22Rv1 (cell line): Measurements from ENCODE around the gene CACNA2D2.

Experiments used
- H3K27ac ChIP-seq: fragments of 450-650 bp; 2 replicates; pipeline ENCODE4 v1.5.1; 2017
- CTCF ChIP-seq: fragments of 450-650 bp; IDR thresholded peaks from 2 replicates; pipeline ENCODE4 v1.5.1; 2017; ENCODE audit warnings: mild to moderate bottlenecking
- ZFX ChIP-seq: fragments of 450-650 bp; IDR thresholded peaks from 2 replicates; pipeline ENCODE4 v1.6.1; 2017; ENCODE audit warnings: antibody characterized with exemption, borderline replicate concordance

Gene CACNA2D2

DNA sequence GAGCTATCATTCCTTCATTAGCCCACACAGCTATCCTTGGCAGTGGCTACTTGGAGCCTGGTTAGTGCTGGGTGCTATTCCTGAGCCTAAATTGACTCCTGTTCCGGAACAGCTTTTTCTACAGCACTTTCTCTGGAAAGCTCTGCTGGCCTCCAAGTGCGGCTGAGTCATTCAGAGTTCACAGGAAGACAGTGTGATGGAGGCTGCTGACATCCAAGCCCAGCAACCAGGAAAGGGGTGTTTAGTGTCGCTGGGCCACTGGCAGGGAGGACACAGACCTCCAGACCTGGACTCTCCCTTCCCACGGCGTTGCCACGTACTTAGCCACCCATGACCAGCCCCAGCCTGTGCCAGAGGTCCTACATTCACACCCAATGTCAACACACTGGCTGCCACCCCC lies 28.7 kb downstream of the CACNA2D2 start:
- no peak overlapping the region for H3K27ac ChIP-seq
- TF ChIP-seq CTCF (no peak), ZFX (no peak)

DNA sequence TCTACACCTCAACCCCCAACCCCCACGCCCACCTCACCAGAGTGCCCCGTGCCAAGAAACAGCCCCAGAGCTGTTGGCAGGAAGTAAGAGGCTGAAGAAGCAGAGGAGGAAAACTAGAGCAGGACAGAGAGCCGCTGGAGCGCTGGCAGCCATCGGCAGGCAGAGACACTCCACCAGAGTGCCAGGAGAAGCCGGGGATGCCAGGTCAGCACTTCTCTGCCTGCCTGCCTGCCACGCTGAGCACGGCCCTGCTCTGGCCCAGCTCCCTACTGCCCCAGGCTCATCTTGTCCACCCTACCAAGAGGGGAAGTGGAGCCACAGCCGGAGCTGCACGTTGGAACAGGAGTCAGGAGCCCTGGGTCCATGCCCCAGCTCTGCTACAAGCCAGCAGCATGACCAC lies 29.7 kb downstream of the CACNA2D2 start:
- H3K27ac ChIP-seq, result no peak overlapping the region
- TF ChIP-seq CTCF (no peak), ZFX (no peak)

- TF ChIP-seq ZFX (no peak), CTCF (no peak)
- no peak overlapping the region for H3K27ac ChIP-seq
These were observed 30.5 kb downstream of the CACNA2D2 start for GRCh38 chr3:50472958-50473357.

DNA sequence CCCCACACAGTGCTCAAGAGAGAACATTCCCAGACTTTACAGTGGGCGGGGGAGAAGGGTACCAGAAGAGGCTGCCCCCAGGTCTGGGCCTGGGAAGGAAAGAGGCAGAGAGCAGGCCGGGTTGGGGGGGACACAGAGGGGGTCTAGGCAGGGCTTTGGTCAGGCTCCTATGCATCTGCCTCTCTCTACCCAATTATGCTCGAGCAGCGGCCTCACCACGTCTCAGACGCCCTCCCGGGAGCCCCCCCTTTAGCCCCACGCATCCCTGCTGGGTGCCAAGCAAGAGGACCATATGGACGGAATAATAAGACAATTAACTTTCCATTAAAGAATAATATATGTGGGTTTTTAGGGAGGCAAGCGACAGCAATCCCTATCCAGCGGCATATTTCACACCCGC lies 32.8 kb downstream of the CACNA2D2 start:
- TF ChIP-seq CTCF (no peak), ZFX (no peak)
- H3K27ac ChIP-seq, result no peak overlapping the region

- TF ChIP-seq ZFX, result no peak
- no peak for TF ChIP-seq CTCF
- no peak overlapping the region for H3K27ac ChIP-seq
These were observed 35.5 kb downstream of the CACNA2D2 start for GRCh38 chr3:50467919-50468318.

DNA sequence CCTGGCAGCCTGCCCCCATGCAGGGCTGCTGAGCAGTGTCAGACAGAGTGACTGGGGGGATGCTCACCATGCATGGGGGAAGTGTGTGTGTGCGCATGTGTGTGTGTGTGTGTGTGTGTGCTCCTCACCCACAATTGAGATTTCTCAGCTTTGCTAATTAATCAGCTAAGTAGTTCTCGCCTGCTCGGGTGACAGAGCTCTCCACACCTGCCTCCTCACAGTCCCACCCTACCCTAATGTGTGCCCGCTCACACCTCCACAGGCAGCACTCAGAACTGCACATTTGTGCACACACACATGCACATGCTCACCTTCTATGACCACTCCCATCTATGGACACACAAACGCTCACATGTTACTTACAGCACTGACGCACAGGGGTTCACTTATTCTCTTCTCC lies 37.3 kb downstream of the CACNA2D2 start:
- TF ChIP-seq CTCF (peak; percentile 10; the same call in 1 of the 2 replicates), ZFX (no peak)
- H3K27ac ChIP-seq, result no peak overlapping the region

GRCh38 chr3:50464569-50464968 lies 38.9 kb downstream of the CACNA2D2 start:
- no peak for TF ChIP-seq CTCF
- TF ChIP-seq ZFX, result no peak
- H3K27ac ChIP-seq, result no peak overlapping the region
